ENCODE data around the gene PCID2.

- TF ChIP-seq EZH2phosphoT487 (IDR thresholded peaks at IDR 0.05; ENCODE audit: borderline replicate concordance, low read length): no peak
- no peak for TF ChIP-seq CTCF (IDR thresholded peaks at IDR 0.05; ENCODE audit: low read depth, low read length, poor library complexity, severe bottlenecking)
Measured at GRCh38 chr13:113139577-113139976, 68.9 kb downstream of the PCID2 start.

All from DOHH2 (cell line).